ENCODE results near the gene CLIP2.

- TF ChIP-seq POLR2AphosphoS5 (IDR thresholded peaks at IDR 0.05; ENCODE audit: low read depth, low read length) = no peak
- no peak for TF ChIP-seq TAF1 (IDR thresholded peaks at IDR 0.05; ENCODE audit: low read depth, low read length)
Measured at GRCh38 chr7:74449144-74449543, 159.9 kb downstream of the CLIP2 start.

Data from GM12891 (cell line).